SIG-M5 treated with dmso at 0.1 percent for 504 hours (cell line): ENCODE data around the gene CYSRT1.

ENCODE experiments used
- DNase-seq: peaks from one replicate; lab custom pipeline; 2025; ENCODE audit not compliant: unreplicated experiment; lab: John Stamatoyannopoulos, UW

Gene CYSRT1

GRCh38 chr9:137190315-137190856, 34.6 kb upstream of the CYSRT1 start:
- no peak for DNase-seq

GRCh38 chr9:137191245-137191644, 33.7 kb upstream of the CYSRT1 start:
- DNase-seq: no peak

- DNase-seq: no peak
These were observed 33.1 kb upstream of the CYSRT1 start for GRCh38 chr9:137191691-137192447.

DNA sequence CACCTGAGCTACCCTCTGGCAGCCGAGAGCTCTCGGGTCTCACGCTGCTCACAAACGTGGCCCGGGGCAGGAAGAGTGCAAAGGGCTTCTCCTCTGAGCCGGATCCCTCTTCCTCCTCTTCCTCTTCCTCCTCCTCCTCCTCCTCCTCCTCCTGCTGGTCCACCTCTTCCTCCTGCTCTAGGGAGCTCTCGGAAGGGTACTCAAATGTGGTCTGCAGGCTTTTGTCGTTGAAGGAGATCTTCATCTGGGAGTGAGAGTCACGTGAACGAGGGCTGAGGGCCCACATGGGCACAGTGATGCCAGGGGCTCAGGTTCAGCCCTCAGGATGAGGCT, 32.6 kb upstream of the CYSRT1 start:
- DNase-seq: no peak

- no peak for DNase-seq
These were observed 32.1 kb upstream of the CYSRT1 start for GRCh38 chr9:137192859-137193258.

DNA sequence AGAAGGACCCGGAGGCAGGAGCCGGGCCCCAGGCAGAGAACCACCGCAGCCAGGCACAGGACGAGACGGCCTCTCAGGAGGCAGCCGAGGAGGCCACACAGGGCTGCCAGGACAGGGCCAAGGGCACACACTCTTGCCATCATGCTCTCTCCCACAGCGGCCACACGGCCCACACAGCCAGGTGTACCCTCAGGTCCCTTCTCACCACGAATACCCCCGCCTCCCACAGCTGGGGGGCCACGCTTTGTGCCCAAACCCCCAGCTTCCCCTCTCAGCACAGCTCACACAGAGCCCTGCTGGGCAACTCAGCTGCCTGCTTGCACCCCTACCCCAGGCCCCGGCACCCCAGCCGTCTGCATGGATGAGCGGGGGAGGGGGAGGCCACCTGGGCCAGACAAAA, 31.2 kb upstream of the CYSRT1 start:
- DNase-seq: no peak

DNA sequence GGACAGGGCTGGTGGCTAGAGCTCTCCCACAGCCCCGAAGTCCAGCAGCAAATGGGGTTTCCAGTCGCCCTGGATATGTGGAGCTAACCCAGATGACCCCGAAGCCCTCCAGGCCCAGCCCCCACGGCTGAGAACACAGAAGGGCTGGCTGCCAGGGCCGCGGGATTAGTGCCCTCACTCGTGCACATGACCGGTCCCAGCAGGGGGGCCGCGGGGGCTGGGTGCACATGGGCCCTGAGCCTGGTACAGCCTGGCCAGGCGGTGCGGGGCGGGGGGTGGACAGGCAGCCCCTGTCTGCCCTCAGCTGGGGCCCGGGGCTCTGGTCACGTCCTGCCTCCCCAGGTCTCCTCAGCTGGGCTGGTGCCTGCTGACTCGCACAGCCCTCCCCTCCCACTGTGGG, 30.6 kb upstream of the CYSRT1 start:
- no peak for DNase-seq

DNA sequence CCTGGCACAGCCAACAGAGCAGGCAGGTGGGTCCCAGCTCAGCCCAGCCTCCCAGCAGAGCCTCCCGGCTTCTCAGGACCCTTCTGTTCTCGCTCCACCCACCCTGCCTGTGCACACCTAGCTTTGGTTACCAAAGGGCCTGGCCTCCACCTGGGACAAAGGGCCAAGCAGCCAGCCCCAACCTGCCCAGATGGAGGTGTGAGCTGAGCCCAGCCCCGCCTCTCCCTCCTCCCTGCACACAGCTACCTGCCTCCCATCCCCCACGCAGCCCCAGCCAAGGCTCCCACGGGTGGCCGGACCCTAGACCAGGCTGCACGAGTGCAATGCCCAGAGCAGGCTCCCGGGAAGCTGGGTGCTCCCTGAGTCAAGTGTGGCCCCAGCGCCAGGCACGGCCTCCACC, 30.1 kb upstream of the CYSRT1 start:
- DNase-seq: no peak

- no peak for DNase-seq
These were observed 29.3 kb upstream of the CYSRT1 start for GRCh38 chr9:137195525-137196220.

DNA sequence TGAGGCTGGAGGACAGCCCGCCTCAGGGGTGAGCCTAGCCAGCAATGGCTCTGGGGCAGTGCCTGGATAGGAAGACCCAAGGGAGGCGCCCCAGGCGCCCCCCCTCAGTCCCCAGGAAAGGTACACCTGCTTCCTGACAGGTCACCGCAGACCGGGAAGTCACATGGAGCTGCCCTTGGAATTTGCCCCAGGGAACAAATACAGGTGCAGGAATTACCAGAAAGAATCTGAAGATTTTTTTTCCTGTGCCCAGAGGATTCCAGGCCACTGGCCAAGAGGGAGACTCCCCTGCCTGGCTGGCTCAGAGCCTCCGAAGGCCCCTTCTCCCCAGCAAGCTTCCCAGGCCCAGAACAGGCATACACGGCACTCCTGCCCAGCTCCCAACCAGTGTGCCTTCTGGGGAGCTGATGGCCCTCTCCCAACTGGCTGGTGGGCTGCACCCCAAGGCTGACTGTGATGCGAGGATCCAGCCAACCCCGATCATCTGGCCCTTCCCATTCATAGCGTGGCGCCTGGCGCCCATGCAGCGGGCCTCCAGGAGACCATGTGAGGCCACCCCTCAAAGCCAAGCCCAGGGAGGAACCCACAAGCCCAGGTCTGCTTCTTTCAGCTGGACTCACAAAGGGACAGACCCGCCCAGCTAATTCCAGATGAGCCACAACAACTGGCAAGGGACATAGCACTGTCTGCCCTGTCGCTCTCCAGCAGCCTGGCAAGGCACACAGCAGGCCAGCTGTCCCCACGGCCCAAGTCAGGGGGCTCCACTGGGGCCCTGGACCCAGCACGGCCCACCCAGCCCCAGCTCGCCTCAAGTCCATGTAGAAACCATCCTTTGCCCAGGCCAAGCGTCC, 26.7 kb upstream of the CYSRT1 start:
- no peak for DNase-seq

DNA sequence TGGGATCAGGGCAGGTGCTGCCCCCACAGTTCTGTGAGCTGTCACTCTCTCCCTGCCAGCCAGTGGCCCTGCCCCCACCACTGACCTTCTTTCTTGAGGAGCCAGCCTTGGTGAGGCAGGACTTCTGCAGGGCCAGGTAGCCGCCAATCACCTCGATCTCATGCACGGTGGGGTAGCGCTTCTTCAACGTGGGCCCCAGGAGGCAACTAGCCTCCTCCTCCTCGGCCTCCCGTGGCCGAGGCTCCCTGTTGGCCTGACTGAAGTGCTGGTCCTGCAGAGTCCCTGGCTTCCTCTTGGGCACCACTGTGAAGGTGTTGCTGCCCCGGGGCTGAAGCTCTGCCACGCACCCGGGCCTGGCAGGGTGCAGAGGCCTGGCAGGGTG, 26.1 kb upstream of the CYSRT1 start:
- DNase-seq: no peak

DNA sequence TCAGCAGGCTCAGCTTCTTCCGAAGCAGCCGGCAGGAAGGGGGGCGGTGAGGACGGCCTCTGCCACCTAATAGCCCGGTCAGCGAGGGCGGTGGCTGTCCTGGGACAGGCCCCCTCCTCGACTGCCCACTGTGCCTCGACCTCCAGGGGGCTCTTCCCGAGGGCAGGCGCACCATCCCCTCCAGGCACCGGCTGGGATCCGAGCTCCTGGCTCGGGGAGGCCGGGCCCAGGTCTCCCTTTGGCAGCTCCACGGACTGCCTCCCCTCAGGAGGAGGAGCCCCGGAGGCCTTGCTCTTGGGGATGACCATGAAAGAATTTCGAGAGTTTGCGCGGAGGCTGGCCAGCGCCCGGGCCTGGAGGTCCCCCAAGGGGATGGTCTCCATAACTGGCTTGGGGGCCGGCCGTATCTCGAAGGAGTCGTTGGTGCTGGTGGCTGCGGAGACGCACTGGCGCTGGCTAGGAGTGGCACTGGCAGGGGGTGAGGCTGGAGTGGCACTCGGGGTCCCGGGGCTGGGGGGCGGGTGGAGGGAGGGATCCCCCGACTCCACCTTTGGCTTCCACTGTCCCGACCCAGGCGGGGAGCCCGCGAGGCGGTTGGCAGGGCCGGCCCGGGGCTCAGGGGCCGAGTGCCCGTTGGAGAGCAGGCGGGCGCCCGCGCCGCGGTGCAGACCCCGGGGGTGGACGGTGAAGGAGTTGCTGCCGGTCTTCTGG, 25.4 kb upstream of the CYSRT1 start:
- no peak for DNase-seq

DNA sequence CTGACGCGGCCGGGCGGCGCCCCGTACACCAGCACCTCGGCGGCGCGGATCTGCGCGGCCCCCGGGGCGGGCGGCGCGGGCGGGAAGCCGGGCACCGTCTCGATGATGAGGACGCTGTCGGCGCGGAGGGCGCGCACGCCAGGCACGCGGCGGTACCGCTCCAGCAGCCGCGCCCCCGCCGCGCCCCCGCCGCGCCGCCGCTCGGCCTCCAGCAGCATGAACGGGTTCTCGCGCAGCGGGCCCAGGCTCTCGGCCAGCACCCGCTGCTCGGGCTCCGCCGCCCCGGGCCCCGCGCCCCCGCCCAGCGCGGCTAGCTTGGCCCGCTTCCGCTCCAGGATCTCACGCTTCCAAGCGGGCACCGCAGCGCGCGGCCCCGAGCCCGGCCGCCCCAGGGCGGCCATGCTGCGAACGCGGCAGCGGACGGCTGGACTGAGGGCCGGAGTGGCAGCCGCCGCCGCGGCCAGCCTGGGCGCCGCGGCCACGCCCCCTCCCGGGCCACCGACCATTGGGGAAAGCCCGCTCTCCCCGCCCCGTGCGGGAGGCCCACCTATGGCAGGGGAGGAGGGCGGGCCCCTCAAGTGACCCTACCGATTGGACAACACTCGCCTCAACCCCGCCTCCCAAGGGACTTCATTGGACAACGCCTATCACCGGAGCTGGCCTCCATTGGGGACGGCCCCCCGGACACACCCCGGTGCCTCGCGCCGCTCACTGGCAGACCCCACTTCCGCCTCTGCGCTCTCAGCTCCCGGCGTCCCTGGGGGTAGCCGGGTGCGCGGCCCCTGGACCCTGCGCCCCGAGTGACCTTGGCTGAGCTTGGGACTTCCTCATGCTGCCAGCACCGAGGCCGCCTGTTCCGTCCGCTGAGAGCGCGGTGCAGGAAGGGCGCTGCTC, 24.4 kb upstream of the CYSRT1 start, which contains the start of gene TPRN:
Gene TPRN (minus strand): TSS at position 431 of the 894 bp plus-strand sequence. CDS start 30 bp downstream, at position 401.
- peak; percentile 99 for DNase-seq

- DNase-seq: no peak
These were observed 23.6 kb upstream of the CYSRT1 start for GRCh38 chr9:137201205-137201868.

DNA sequence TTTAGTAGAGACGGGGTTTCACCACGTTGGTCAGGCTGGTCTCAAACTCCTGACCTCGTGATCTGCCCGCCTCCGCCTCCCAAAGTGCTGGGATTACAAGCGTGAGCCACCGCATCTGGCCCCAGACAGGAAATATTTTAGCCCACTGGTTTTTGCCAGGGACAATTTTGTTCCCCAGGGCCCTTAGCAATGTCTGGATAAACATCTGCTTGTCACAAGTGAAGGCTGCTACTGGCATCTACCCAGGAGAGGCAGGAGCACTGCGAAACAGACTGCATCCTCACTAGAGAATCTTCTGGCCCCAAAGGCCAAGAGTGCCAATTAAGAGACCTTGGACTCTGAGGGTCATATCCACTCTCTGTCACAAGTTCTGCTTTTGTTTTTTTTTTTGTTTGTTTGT, 22.0 kb upstream of the CYSRT1 start:
- no peak for DNase-seq

GRCh38 chr9:137204731-137205125, 20.2 kb upstream of the CYSRT1 start:
- no peak for DNase-seq

- DNase-seq: peak; percentile 72
These were observed 19.6 kb upstream of the CYSRT1 start, which contains the start of the genes NDOR1 and TMEM203 for GRCh38 chr9:137205126-137206069. Gene NDOR1 (plus strand): TSS chr9:137205700. CDS start chr9:137205778, 78 bp downstream. Gene TMEM203 (minus strand): TSS chr9:137205648. CDS start chr9:137205414, 234 bp downstream.

DNA sequence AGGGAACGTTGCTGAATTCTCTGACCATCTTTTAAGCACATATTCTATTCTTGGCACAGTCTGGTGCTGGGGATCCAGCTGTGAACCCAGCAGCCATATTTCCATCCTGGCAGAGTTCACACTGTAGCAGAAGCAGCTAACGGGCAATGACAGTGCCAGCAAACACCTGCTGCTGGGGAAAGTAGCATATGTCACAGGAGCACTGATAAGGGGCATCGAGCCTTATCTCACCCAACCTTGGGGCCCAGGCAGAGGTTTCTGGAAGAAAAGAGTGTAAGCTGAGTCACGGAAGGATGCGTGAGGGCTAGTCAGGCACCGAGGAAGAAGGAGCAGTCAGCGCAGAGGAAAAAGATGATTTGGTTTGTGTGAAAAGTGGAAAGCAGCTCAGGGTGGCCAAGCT, 18.4 kb upstream of the CYSRT1 start:
- no peak for DNase-seq
